ENCODE results near the gene AUTS2.

Gene AUTS2

GRCh38 chr7:69859342-69859741, 261.1 kb downstream of the AUTS2 start:
- no peak for DNase-seq (ENCODE audit: low read depth)

- DNase-seq (ENCODE audit: low read depth), result no peak
Measured at GRCh38 chr7:69860486-69860885, 262.2 kb downstream of the AUTS2 start.

- no peak for DNase-seq (ENCODE audit: low read depth)
Measured at GRCh38 chr7:69860941-69861622, 262.8 kb downstream of the AUTS2 start.

- no peak for DNase-seq (ENCODE audit: low read depth)
Measured at GRCh38 chr7:69862413-69863064, 264.3 kb downstream of the AUTS2 start.

- DNase-seq (ENCODE audit: low read depth), result no peak
Measured at GRCh38 chr7:69864274-69864673, 266.0 kb downstream of the AUTS2 start.

- no peak for DNase-seq (ENCODE audit: low read depth)
Measured at GRCh38 chr7:69864822-69865221, 266.5 kb downstream of the AUTS2 start.

GRCh38 chr7:69868921-69869320, 270.6 kb downstream of the AUTS2 start:
- DNase-seq (ENCODE audit: low read depth), result no peak

- DNase-seq (ENCODE audit: low read depth), result no peak
Measured at GRCh38 chr7:69871213-69871885, 273.1 kb downstream of the AUTS2 start.

- DNase-seq (ENCODE audit: low read depth), result no peak
Measured at GRCh38 chr7:69871886-69872569, 273.8 kb downstream of the AUTS2 start.

GRCh38 chr7:69873512-69873911, 275.2 kb downstream of the AUTS2 start:
- DNase-seq (ENCODE audit: low read depth), result no peak

- no peak for DNase-seq (ENCODE audit: low read depth)
Measured at GRCh38 chr7:69878015-69878414, 279.7 kb downstream of the AUTS2 start.

- DNase-seq (ENCODE audit: low read depth), result no peak
Measured at GRCh38 chr7:69878591-69878990, 280.3 kb downstream of the AUTS2 start.

- no peak for DNase-seq (ENCODE audit: low read depth)
Measured at GRCh38 chr7:69879989-69880388, 281.7 kb downstream of the AUTS2 start.

GRCh38 chr7:69880840-69881239, 282.6 kb downstream of the AUTS2 start:
- no peak for DNase-seq (ENCODE audit: low read depth)

GRCh38 chr7:69882269-69882668, 284.0 kb downstream of the AUTS2 start:
- no peak for DNase-seq (ENCODE audit: low read depth)

GRCh38 chr7:69883399-69883891, 285.2 kb downstream of the AUTS2 start:
- no peak for DNase-seq (ENCODE audit: low read depth)

- DNase-seq (ENCODE audit: low read depth), result no peak
Measured at GRCh38 chr7:69885431-69885830, 287.2 kb downstream of the AUTS2 start.

GRCh38 chr7:69889338-69889975, 291.2 kb downstream of the AUTS2 start:
- DNase-seq (ENCODE audit: low read depth), result no peak

GRCh38 chr7:69889976-69890351, 291.7 kb downstream of the AUTS2 start:
- DNase-seq (ENCODE audit: low read depth), result no peak

GRCh38 chr7:69892790-69893189, 294.5 kb downstream of the AUTS2 start:
- DNase-seq (ENCODE audit: low read depth), result no peak

- DNase-seq (ENCODE audit: low read depth), result no peak
Measured at GRCh38 chr7:69893906-69894305, 295.6 kb downstream of the AUTS2 start.

- DNase-seq (ENCODE audit: low read depth), result no peak
Measured at GRCh38 chr7:69895446-69895845, 297.2 kb downstream of the AUTS2 start.
